ENCODE measurements around the gene MAP6.

GRCh38 chr11:75598264-75598663 is 70.6 kb downstream of the MAP6 start:
- TF ChIP-seq, protein P1, sequence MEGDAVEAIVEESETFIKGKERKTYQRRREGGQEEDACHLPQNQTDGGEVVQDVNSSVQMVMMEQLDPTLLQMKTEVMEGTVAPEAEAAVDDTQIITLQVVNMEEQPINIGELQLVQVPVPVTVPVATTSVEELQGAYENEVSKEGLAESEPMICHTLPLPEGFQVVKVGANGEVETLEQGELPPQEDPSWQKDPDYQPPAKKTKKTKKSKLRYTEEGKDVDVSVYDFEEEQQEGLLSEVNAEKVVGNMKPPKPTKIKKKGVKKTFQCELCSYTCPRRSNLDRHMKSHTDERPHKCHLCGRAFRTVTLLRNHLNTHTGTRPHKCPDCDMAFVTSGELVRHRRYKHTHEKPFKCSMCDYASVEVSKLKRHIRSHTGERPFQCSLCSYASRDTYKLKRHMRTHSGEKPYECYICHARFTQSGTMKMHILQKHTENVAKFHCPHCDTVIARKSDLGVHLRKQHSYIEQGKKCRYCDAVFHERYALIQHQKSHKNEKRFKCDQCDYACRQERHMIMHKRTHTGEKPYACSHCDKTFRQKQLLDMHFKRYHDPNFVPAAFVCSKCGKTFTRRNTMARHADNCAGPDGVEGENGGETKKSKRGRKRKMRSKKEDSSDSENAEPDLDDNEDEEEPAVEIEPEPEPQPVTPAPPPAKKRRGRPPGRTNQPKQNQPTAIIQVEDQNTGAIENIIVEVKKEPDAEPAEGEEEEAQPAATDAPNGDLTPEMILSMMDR (IDR thresholded peaks at IDR 0.05), result no peak
- TF ChIP-seq EP300 (IDR thresholded peaks at IDR 0.05) (no peak), POLR2A (IDR thresholded peaks at IDR 0.05) (no peak)

Measured in tibial nerve (tissue), 4 donors.